Endometrium (tissue), 2 donors: ENCODE results near the gene CKAP5.
"Not testable (repeated sequence)": the region's sequence is repeated elsewhere in the genome, so short reads cannot be mapped to it uniquely, and the experiment has no call there.

Experiments used
- FAIRE-seq: peaks from 2 replicates; lab custom pipeline; 2012; peaks lifted over from hg19 to GRCh38; lab: Jason Lieb, UNC
- donor health status: control.
- donor health status: control.

The CKAP5 gene

GRCh38 chr11:46855167-46855566 lies 9.1 kb upstream of the CKAP5 start:
- no peak for FAIRE-seq

- no peak for FAIRE-seq
These were observed 4.8 kb upstream of the CKAP5 start for GRCh38 chr11:46850829-46851380.

- FAIRE-seq, result no peak
These were observed 3.6 kb upstream of the CKAP5 start for GRCh38 chr11:46849631-46850030.

DNA sequence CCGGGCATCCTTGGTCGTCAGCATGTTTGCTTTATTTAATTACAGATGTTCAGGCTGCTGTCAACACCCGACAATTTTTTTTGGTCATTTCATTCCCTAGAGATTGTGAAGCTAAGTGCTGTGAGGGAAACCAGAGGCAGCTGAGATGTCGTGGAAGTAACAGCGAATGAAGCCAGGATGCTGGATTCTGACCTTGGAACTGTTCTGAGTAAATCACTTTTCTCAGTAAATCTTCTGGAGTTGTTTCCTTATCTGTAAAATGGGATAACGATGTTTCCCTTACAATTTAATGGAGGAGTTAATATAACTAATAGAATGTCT lies 390 bp upstream of the CKAP5 start:
- FAIRE-seq, result no peak

- FAIRE-seq, result no peak
These were observed 690 bp downstream of the CKAP5 start for GRCh38 chr11:46845440-46845739.

- FAIRE-seq, result no peak
These were observed 6.0 kb downstream of the CKAP5 start for GRCh38 chr11:46840116-46840515.

DNA sequence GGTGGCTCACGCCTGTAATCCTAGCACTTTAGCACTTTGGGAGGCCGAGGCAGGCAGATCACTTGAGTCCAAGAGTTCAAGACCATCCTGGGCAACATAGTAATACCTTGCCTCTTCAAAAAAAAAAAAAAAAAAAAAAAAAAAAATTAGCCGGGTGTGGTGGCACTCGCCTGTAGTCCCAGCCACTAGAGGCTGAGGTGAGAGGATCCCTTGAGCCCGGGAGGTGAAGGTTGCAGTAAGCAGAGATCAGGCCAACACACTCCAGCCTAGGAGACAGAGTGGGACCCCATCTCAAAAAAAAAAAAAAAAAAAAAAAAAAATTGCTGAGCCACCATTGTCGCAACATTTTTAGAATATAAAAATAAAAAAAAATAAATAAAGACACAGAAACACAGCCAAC lies 7.6 kb downstream of the CKAP5 start:
- FAIRE-seq, result no peak

DNA sequence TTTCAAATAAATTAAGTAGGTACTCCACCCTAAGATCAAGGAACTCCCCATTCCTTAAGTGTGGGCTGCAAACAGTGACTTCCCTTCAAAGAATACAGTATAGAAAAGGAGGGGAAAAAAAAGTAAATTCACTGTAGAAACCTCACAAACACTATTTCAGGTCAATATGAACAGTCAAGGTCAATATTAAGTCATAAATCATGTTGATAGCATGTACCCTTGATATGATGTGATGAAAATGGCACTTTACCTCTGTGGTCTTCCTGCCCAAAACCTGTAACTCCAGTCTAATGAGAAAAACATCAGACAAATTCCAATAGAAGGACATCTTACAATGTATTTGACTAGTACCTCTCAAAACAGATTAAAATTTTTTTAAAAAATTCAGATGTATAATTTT lies 8.2 kb downstream of the CKAP5 start:
- no peak for FAIRE-seq

GRCh38 chr11:46836870-46837269 lies 9.2 kb downstream of the CKAP5 start:
- no peak for FAIRE-seq

- no peak for FAIRE-seq
These were observed 9.6 kb downstream of the CKAP5 start for GRCh38 chr11:46836431-46836830.

DNA sequence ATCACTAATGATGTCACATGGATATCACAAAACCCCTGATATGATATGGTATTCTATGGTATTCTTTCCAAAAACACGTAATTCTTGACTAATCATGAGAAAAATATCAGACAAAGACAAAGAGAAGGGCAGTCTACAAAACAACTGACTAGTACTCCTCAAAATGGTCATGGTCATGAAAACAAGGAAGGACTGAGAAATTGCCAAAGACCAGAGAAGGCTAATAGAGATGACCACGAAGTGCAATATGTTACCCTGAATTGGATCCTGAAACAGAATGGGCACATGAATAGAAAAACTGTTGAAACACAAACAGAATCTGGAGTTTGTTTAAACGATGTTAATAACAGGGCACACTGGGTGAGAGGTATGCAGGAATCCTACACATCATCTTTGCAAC lies 10.2 kb downstream of the CKAP5 start:
- no peak for FAIRE-seq

GRCh38 chr11:46834821-46835220 lies 11.3 kb downstream of the CKAP5 start:
- FAIRE-seq, result no peak

DNA sequence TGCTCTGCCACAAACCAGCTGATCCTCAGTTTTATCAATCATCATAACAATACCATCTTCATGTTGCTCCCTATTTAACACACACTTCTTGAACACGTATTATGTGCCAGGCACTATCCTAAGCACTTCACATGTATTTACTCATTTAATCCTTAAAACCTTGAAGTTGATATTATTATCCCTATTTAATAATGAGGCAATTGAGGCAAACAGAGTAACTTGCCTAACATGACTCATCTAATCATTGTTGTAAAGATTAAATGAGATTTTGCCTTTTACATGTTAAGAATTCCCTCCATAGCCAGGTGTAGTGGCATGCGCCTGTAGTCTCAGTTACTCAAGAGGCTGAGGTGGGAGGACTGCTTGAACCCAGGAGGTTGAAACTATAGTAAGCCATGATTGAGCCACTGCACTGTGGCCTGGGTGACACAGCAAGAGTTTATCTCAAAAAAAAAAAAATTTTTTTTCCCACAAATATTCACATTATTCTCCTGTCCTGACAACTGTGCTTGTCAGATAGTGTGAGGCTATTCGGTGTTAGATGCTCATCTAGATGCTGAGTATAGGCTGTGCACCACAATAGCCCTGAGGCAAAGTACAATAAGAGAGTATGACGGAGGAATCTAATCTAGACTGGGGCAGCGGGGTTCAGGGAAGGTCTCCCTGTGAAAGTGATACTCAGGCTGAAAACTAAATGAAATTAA lies 13.4 kb downstream of the CKAP5 start:
- no peak for FAIRE-seq

DNA sequence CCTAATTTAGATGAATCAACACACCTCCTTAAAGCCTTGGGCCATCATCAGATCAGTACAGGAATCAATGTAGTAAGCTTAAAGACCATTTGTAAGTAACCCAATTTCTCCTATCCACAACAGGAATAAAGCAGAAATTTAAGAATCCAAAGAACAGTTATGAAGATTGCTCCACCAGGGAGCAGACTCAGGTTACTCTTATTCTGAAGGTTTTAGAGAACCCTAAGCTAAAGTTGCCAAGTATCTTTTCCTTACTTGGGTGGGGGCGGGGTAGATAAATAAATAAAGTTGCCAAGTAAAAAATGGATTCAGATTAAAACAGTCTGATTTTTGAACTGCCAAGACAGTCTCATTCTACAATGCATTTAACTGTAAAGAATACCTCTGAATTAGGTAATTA lies 18.1 kb downstream of the CKAP5 start:
- FAIRE-seq, result no peak

GRCh38 chr11:46826310-46827044 lies 19.6 kb downstream of the CKAP5 start:
- FAIRE-seq, result no peak

- no peak for FAIRE-seq
These were observed 37.2 kb downstream of the CKAP5 start for GRCh38 chr11:46808799-46809431.

DNA sequence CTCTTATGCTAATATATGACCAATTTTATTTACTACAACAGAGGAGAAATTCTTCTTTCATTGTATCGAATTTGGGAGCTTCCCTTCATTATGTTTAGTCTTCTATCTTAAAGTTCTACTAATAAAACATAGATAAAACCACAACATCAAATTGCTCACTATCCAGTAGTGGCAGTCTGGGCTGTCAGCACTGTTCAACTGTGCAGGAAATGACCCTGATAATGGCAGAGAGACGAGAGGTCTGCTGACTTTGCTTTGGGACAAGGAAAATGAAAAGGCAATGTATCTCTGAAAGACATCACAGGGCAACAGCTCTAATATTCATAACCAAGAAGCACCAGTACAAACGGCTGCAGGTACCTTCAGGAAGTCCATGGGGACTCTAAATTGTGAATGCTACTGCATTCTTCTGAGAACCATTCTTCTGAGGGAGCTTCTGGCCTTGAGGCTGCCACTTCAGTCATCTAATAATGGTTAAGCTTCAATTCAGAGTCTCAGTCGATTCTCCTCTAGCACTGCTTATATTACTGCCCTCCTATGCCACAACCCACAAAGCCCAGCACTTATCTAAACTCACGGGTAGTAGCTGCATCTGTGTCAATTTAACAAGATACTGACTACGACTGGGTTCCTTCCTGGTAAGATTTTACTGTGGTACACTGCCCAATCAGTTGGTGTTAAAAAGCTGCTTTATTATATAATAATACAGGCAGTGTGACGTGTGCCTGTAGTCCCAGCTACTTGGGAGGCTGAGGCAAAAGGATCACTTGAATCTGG lies 44.2 kb downstream of the CKAP5 start:
- FAIRE-seq, result no peak

- FAIRE-seq, result no peak
These were observed 45.9 kb downstream of the CKAP5 start for GRCh38 chr11:46800177-46800576.

DNA sequence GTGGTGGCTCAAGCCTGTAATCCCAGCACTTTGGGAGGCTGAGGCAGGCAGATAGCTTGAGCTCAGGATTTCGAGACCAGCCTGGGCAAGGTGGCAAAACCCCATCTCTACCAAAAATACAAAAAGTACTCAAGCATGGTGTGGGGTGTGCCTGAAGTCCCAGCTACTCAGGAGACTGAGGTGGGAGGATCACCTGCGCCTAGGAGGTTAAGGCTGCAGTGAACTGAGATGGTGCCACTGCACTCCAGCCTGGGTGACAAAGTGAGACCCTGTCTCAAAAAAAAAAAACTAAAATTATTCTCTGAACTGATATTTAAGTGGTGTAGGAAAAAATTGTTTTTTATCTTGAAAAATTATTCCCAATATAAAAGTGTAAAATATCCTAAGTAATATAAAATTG lies 46.4 kb downstream of the CKAP5 start:
- FAIRE-seq, result not testable (repeated sequence)

GRCh38 chr11:46778416-46778815 lies 67.7 kb downstream of the CKAP5 start:
- FAIRE-seq, result no peak

- FAIRE-seq, result no peak
These were observed 69.2 kb downstream of the CKAP5 start for GRCh38 chr11:46776878-46777277.

DNA sequence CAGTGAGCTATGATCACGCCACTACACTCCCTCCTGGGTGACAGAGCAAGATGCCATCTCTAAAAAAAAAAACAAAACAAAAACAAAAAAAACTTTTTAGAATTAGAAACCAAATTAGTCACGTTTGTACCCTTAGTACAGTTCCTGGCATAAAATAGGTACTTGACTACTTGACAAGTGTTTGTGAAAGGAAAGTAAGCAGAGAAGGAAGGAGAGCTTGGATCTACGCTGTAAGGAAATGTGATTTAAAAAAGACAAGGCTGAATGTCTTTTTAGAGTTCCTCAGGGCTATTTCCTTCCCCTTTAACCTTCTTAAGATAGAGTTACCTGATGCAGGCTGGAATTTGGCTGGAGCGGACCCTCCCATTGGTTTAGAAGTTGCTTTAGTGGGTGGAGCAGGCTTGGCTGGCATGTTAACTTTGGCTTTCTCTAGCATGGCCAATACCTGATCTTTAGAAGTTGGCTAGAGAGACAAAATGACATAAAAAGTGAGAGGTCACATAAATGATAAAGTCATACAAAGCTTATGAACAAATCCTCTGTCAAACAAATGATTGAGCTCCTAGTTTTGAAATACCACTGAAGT lies 76.4 kb downstream of the CKAP5 start:
- FAIRE-seq, result no peak
